ENCODE measurements around the gene TUBG1. TPM values are rescaled to one million over a fixed set of nuclear protein-coding genes. Genes with fewer than 3 reads are reported as not detected.

Gene TUBG1
- total and polyA plus RNA-seq, 2 of the 4 experiments (the other 2 are of a cell fraction), result 38.9 to 94.5 TPM

GRCh38 chr17:42577532-42578281 is 31.8 kb upstream of the TUBG1 start, which contains the start of gene PSMC3IP:
TSS of gene PSMC3IP (minus strand) at chr17:42577729. CDS start at chr17:42577686, 43 bp downstream.
- dilution Hi-C loops (cut with HindIII; ENCODE audit: low sequenced_read_pairs, unreplicated experiment) (no loop called here), intact Hi-C loops (cut with micrococcal nuclease) (loop anchor here (1.0 to 5.0 kb wide), 3 partner anchors 31 to 185 kb away; partner anchors contain the start of genes RAMP2, RETREG3 and TUBG1), in situ Hi-C loops (cut with MboI; ENCODE audit: low sequenced_read_pairs) (loop anchor here (5.0 kb wide), 1 partner anchor 105 kb away; the partner anchor contains the start of genes CCR10 and CNTNAP1)
- ChIA-PET CTCF (interaction anchor here (0.6 to 2.2 kb wide), 19 partner anchors 8 to 378 kb away, joined by 3 to 15 read pairs (median 3); partner anchors contain the start of genes BECN1, PLEKHH3, TUBG1 and TUBG2), POLR2A (ENCODE audit: unreplicated experiment) (no interaction called here)
- H4K5ac ChIP-seq (ENCODE audit: low read depth, low read length), result peak within 1 kb of the TSS; percentile 96
- peak within 1 kb of the TSS; percentile 99 for H3K56ac ChIP-seq (ENCODE audit: extremely low read depth, insufficient read depth, low read length)
- peak within 1 kb of the TSS; percentile 93 to 97 for H4K8ac ChIP-seq (ENCODE audit: low read depth in 2 of 2, low read length in 2 of 2)
- H2AK9ac ChIP-seq (replicated peaks; ENCODE audit: low read depth, low read length, poor library complexity), result peak within 1 kb of the TSS; percentile 99
- peak within 1 kb of the TSS; percentile 98 for H4K91ac ChIP-seq (ENCODE audit: insufficient read depth, low read depth, low read length)
- peak within 1 kb of the TSS; percentile 72 for H2BK120ac ChIP-seq (ENCODE audit: low read depth, low read length)
- peaks cover 5% of the 10 kb centered on the region; the same call in 1 of the 2 replicates for H4K20me1 ChIP-seq (ENCODE audit: insufficient read depth, low read length)
- no peaks in the 10 kb centered on the region for H3K27me3 ChIP-seq (ENCODE audit: control insufficient read depth, insufficient read depth, low read length)
- no TSS peak for BruUV-seq (replicated peaks)
- H3K79me1 ChIP-seq (ENCODE audit: low read depth in 1 of 2, low read length in 2 of 2), result peaks cover 30 to 63% of the 10 kb centered on the region in 2 experiments; a peak in 3 of 4 replicates
- H2BK5ac ChIP-seq (ENCODE audit: low read depth, low read length, poor library complexity, severe bottlenecking), result peak within 1 kb of the TSS; percentile 91
- peak within 1 kb of the TSS; percentile 96 for H3K27ac ChIP-seq (ENCODE audit: insufficient read depth, low read length)
- H3K23ac ChIP-seq (ENCODE audit: low read depth, low read length), result peak within 1 kb of the TSS; percentile 98
- H3K14ac ChIP-seq (replicated peaks; ENCODE audit: low read depth, low read length), result peak within 1 kb of the TSS; percentile 99
- H3K4me1 ChIP-seq (ENCODE audit: control insufficient read depth, insufficient read depth, low read length), result peaks cover 5% of the 10 kb centered on the region
- H3K4me3 ChIP-seq (ENCODE audit: insufficient read depth, low read depth, low read length), result peak within 1 kb of the TSS; percentile 81
- no peak within 1 kb of the TSS for H2BK20ac ChIP-seq (ENCODE audit: low read depth, low read length)
- ATAC-seq (ENCODE audit: low read depth), result peak; percentile 94
- peak within 1 kb of the TSS; percentile 99 for H2AFZ ChIP-seq (replicated peaks; ENCODE audit: low read length, poor library complexity)
- WGBS, 2 experiments (ENCODE audit: extremely low coverage in 2 of 2, insufficient read length in 1 of 2), result 0% methylated on average over 20 of the region's 52 CpGs; no CpG with 5 or more reads in 1 of the 2 experiments
- H3K36me3 ChIP-seq (ENCODE audit: control insufficient read depth, insufficient read depth, low read length), result peaks cover 41% of the 10 kb centered on the region
- no peaks in the 10 kb centered on the region for H3K9me1 ChIP-seq (ENCODE audit: insufficient read depth, low read length)
- H2AK5ac ChIP-seq (ENCODE audit: low read depth, low read length), result peak within 1 kb of the TSS; percentile 91
- H3K4me2 ChIP-seq (ENCODE audit: low read depth, low read length), result peak within 1 kb of the TSS; percentile 88
- peak within 1 kb of the TSS; percentile 94 for H3K4ac ChIP-seq (ENCODE audit: low read depth, low read length)
- H2BK15ac ChIP-seq (ENCODE audit: low read depth, low read length), result 0 out of 3 replicates have a peak within 1 kb of the TSS, but pooled peaks have one; percentile 42
- peak within 1 kb of the TSS; percentile 98 for H3K9ac ChIP-seq (ENCODE audit: low read depth, low read length)
- no peak for TF ChIP-seq RCOR1 (IDR thresholded peaks at IDR 0.05; ENCODE audit: insufficient replicate concordance, low read length)
- peak; percentile 29; the same call in 1 of the 2 replicates for TF ChIP-seq FOS (IDR thresholded peaks at IDR 0.05; ENCODE audit: low read depth, low read length)
- TF ChIP-seq RFX5 (IDR thresholded peaks at IDR 0.05; ENCODE audit: low read depth, low read length), result no peak
- TF ChIP-seq MAZ (IDR thresholded peaks at IDR 0.05; ENCODE audit: borderline replicate concordance, low read depth, low read length), result peak; percentile 92
- TF ChIP-seq RAD21 (IDR thresholded peaks at IDR 0.05; ENCODE audit: low read length), result 0 out of 2 replicates have a peak, but pooled peaks have one; percentile 24
- no peak for TF ChIP-seq BHLHE40 (IDR thresholded peaks at IDR 0.05; ENCODE audit: low read depth, low read length)
- peak; percentile 21; the same call in 1 of the 2 replicates for TF ChIP-seq SMC3 (IDR thresholded peaks at IDR 0.05; ENCODE audit: low read depth, low read length)
- TF ChIP-seq, protein P1, sequence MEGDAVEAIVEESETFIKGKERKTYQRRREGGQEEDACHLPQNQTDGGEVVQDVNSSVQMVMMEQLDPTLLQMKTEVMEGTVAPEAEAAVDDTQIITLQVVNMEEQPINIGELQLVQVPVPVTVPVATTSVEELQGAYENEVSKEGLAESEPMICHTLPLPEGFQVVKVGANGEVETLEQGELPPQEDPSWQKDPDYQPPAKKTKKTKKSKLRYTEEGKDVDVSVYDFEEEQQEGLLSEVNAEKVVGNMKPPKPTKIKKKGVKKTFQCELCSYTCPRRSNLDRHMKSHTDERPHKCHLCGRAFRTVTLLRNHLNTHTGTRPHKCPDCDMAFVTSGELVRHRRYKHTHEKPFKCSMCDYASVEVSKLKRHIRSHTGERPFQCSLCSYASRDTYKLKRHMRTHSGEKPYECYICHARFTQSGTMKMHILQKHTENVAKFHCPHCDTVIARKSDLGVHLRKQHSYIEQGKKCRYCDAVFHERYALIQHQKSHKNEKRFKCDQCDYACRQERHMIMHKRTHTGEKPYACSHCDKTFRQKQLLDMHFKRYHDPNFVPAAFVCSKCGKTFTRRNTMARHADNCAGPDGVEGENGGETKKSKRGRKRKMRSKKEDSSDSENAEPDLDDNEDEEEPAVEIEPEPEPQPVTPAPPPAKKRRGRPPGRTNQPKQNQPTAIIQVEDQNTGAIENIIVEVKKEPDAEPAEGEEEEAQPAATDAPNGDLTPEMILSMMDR (conservative IDR thresholded peaks at IDR 0.05; ENCODE audit: low read depth, low read length), result peak; percentile 56
- TF ChIP-seq, protein P2, sequence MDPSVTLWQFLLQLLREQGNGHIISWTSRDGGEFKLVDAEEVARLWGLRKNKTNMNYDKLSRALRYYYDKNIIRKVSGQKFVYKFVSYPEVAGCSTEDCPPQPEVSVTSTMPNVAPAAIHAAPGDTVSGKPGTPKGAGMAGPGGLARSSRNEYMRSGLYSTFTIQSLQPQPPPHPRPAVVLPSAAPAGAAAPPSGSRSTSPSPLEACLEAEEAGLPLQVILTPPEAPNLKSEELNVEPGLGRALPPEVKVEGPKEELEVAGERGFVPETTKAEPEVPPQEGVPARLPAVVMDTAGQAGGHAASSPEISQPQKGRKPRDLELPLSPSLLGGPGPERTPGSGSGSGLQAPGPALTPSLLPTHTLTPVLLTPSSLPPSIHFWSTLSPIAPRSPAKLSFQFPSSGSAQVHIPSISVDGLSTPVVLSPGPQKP (IDR thresholded peaks at IDR 0.05; ENCODE audit: borderline replicate concordance, low read depth, low read length), result no peak
- DNase-seq, result peak; percentile 92
- peak within 1 kb of the TSS; percentile 64 for H3K18ac ChIP-seq (ENCODE audit: low read depth, low read length)
- H3K9me3 ChIP-seq (ENCODE audit: control insufficient read depth, insufficient read depth, low read length), result no peaks in the 10 kb centered on the region
